Muscle of back (tissue), 11 donors: ENCODE results near the gene CPA2. TPM values are rescaled to one million over a fixed set of nuclear protein-coding genes. Genes with fewer than 3 reads are reported as not detected.

Source experiments
- DNase-seq, 3 donors: peaks; one replicate each; pipeline versions ENCODE4 v3.0.0 to v3.0.0-alpha.2; 2013
- polyA plus RNA-seq, 10 donors: library from polyadenylated mRNA; unstranded; fragments of 120-200 nt; gene quantifications; one replicate each; pipeline ENCODE4 v1.2.1, GENCODE V29; 2013; ENCODE audit not compliant: insufficient read length in 10 of 10

The CPA2 gene
- polyA plus RNA-seq, 10 donors, result 0.25 to 1.1 (median 0.61) TPM

GRCh38 chr7:130254555-130254954 lies 12.1 kb upstream of the CPA2 start:
- no peak for DNase-seq

DNA sequence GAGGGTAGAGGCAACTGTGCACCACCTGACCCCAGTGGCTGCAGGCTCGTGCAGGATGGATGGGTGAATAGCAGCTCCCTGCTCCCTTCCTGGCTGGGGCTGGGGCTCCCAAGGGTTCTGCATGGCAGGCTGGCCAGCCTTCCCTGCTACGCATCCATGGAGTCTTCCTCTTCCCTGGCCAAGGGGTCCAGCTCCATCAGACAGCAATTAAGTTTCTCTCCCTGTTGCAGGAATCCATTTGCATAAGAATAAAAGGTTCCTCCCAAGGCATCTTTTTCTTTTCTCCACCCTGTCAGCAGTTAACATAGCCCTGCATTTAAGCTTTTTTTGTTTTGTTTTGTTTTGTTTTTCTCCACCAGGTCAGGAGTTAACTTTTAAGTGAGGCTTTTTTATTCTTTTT lies 10.0 kb upstream of the CPA2 start:
- no peak for DNase-seq

GRCh38 chr7:130258494-130259078 lies 8.1 kb upstream of the CPA2 start:
- DNase-seq, result no peak

DNA sequence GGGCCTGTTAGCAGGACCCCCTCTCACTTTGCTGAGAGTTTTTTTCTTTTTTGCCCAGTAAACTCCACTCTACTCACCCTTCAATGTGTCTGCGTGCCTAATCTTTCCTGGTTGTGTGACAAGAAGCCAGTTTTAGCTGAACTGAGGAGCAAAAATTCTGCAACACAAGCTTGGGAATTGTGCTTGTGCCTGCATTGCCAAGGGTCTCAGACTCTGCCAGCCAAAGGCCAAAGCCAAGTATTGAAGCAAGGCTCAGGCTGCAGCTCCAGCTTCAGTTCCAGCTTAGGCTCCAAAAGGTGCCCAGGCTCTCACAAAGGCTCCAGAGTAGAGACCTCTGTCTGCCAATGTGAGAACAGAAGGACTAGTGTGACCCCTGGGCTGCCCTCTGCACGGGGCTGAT lies 4.2 kb upstream of the CPA2 start:
- no peak for DNase-seq

- peak in 1 of 3 donors; percentile 33 for DNase-seq
Measured at GRCh38 chr7:130263130-130263529, 3.5 kb upstream of the CPA2 start.

DNA sequence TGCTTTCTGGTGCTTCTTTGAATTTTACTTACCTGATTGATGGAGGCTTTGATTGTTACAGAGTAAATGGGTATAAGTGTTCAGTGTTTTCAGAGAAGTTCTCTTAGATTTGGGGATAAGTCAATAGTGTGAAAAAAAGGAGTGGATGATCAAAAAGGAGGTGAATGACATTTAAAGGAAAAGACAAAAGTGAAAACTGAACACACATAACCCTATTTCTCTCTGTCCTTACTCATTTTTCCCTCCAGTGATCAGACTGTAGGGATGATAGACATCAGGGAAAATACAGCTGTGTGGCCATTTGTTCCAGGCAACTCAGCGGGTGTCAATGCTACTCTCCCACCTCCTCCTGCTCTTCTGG lies 278 bp downstream of the CPA2 start:
- DNase-seq, result no peak

GRCh38 chr7:130268463-130269317 lies 2.0 kb downstream of the CPA2 start:
- DNase-seq, result peak in 1 of 3 donors; percentile 55

- DNase-seq, result no peak
Measured at GRCh38 chr7:130269318-130269694, 2.6 kb downstream of the CPA2 start.

- DNase-seq, result peak in 1 of 3 donors; percentile 26
Measured at GRCh38 chr7:130270947-130271800, 4.5 kb downstream of the CPA2 start.

DNA sequence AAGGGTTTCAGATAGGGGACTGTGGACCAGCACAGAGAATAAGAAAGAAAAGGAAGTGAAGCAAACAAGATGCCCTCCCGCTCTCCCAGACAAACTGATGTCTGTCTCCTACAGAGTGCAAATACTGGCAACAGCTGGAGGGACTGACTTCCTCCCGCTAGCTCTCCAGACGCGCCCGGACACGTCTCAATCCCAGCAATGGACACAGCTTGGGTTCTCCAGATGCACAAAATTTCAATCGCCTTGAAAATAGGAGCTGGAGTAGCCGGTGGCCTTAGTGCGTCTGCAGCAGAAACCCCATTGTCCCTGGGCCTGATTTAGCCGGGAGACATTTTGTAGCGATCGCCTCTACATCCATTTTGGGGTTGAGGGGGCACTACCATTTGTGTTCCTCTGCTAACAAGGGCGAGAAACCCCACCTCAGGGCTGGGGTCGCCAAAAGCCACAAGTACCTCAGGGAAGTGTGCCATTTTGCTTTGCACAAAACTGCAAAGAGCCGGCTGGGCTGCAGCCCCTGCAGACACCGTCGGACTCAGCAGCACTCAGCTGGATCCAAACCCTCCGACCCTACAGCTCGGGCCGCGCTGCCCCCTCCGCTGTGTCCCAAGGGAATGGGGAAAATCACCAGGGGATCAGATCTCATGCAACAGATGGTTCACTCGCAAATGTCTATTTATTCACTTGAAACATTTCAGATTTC lies 5.9 kb downstream of the CPA2 start:
- DNase-seq, result peak in 2 of 3 donors; percentile 58 to 78

DNA sequence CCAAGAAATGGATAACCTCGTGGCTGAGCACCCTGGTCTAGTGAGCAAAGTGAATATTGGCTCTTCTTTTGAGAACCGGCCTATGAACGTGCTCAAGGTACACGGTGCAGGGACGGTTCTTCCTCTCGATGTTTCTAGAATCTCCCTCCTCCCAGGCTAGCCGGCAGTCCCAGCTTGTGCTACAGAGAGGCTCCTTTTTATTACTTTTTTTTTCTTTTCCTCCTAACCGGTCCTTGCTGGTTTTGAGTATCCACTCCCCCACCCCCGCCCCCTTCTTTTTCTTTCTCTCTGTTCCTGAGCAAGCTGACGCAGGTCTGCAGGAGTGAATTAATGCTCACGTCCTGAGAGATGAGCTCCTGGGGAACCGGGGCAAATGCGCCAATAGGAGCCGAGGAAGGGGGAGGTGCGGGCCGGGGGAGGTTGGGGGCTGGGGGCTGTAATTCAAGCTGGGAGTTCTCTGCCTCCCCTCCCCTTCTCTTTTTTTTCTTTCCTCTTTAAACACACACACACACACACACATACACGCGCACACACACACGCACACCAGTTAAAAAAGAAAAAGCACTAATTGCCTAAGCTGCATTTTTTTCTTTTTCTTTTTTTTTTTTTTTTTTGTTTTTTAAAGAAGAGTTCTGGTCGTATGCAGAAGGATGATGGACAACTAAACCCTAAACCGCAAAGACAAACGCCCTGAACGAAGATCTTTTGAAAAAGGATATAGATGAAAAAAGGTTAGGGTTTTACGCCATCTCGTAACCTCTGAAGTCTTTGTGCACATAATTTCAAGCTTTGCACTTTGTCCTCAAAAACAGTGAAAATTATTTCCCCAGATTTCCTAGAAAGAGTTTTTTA lies 6.6 kb downstream of the CPA2 start:
- DNase-seq, result peak; percentile 88 to 96 (median 90)

DNA sequence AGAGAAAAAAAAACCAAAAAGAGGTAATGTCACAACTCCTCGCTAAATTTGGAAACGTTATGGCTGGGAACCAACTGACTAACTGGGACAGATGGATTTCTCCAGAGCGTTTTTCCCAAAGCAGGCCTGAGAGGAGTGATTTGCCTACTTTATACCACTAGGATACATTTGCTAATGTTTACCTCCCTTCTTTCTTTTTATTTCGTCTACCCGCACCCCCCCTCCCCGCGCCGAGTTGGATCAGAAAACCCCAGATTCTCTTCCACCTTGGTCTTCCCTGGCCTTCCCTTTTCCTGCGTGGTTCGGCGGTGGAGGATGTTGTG lies 7.2 kb downstream of the CPA2 start:
- DNase-seq, result peak; percentile 79 to 90 (median 80)

DNA sequence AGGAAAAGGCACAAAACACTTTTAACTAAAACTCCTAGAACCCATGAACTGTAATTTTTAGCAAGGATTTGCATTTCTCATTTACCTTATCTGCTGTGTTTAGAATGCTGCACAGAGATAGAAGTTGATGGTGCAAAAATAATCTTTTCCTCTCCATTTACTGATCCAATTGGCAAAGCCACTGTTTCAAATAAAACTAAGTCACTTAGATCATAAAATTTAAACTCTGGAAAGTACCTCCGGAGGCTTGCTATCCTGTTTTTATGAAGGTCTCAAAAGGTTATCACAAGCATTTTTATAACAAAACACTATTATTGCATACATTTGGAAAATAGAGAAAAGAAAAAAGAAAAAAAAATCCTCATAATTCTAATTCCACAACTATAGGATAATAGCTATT lies 7.6 kb downstream of the CPA2 start:
- no peak for DNase-seq

DNA sequence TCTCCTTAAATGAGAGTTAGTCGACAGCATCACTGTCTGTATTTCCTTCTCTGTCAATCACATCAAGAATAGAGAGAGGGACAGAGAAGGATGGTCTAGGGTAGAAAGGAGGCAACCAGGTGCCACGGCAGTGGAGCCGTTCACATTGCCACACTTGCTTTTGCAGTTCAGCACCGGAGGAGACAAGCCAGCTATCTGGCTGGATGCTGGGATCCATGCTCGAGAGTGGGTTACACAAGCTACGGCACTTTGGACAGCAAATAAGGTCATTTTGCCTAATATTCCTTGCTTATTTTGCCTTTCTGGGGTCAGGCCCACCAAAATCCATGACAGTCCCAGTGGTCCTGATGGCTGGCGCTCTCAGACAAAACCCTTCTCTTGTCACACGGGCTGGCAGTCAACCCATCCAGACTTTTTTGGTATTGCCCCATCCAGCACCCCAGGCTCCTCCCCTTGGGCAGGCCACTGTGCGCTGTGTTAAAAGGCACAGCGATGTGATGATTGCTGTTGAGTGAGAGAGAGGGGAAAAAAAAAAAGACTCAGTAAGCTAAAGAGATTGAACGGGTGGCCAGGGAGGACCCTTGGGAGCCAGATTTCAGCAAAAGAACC lies 8.4 kb downstream of the CPA2 start:
- peak in 2 of 3 donors; percentile 39 to 67 for DNase-seq

- peak in 2 of 3 donors; percentile 45 to 61 for DNase-seq
Measured at GRCh38 chr7:130275826-130276297, 9.2 kb downstream of the CPA2 start.

DNA sequence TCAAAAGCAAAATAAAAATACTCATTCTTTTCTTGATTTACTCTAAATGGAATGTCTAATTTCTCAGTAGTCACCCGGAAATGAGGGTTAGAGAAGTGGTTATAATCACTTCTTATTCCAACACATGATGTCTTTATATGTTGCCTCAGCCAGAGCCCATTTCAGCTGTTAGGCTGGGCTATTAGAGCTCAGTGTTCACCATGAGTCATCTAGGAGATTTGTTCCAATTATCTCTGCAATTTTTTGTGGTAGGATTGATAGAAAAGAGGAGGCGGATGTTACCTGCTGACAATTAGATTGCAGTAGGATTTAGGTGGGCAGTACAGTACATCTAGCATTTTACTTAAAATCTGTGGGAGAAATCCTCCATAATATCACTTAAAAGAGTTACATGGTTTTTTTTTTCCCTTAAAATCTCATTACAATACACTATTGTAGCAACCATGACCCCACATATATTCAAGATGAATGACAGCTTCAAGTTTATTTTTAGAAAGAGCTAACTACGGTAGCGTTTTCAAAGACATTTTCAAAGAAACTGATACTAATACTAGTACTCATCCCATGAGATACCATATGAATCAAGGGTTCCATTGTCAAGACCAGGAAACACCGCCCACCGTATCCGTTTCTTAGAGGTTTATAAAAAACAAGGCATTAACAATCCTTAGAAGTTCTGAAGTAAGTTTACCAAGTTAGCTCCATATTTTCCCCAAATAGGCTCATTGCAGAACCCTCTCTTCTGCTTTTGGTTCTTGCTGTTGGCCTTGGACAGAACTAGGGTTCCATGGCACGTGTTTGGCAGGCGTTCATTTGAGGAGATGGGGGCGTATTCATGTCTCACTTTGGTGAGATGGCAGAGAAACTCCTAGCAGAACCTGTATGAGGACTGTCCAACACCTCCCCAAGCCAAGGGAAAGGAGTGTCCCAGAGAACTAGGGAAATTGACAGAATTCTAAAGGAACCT lies 10.4 kb downstream of the CPA2 start:
- DNase-seq, result peak in 2 of 3 donors; percentile 73 to 74

GRCh38 chr7:130277763-130278643 lies 11.3 kb downstream of the CPA2 start:
- DNase-seq, result peak in 2 of 3 donors; percentile 81 to 93

DNA sequence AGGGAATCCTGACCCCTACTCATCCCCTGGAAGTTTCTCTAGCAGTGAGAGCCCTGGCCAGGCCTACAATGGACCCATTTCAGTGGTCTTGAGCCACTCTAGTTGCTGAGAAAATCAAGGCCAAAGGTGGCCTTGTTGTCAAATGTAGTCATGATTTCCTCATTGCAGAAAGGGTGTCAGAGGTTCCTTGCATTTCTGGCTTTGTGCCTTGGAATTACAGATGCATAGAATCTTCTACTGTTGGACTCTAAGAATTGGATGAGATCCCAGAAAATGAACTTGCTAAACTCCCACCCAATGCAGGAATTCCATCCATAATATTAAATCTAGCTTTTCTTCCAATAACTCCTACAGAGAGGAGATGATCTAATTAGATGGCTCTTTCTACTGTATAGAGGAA lies 12.2 kb downstream of the CPA2 start:
- DNase-seq, result peak; percentile 91 to 96 (median 95)
